Gastroesophageal sphincter (tissue), 3 donors: ENCODE data around the gene FER.

Experiments
- POLR2A ChIP-seq, 2 donors: fragments of 450-650 bp; IDR thresholded peaks; one replicate each; pipeline ENCODE4 v1.6.1; 2017; ENCODE audit warnings: antibody characterized with exemption in 2 of 2, mild to moderate bottlenecking in 2 of 2, moderate library complexity in 1 of 2
- POLR2AphosphoS5 ChIP-seq: sonication (generic); formaldehyde crosslinking; IDR thresholded peaks from one replicate; pipeline ENCODE4 v1.6.1; 2017; ENCODE audit warnings: antibody characterized with exemption
- TF ChIP-seq, protein P1 (sequence below), 4 experiments: fragments of 200-600 bp in 2 of 4; fragments of 450-650 bp in 2 of 4; sonication (generic) in 1 of 4; IDR thresholded peaks; one replicate each; pipeline ENCODE4 v1.5.1; 2017 to 2019; ENCODE audit warnings: antibody characterized with exemption in 4 of 4, mild to moderate bottlenecking in 2 of 4, moderate library complexity in 2 of 4

DNA sequence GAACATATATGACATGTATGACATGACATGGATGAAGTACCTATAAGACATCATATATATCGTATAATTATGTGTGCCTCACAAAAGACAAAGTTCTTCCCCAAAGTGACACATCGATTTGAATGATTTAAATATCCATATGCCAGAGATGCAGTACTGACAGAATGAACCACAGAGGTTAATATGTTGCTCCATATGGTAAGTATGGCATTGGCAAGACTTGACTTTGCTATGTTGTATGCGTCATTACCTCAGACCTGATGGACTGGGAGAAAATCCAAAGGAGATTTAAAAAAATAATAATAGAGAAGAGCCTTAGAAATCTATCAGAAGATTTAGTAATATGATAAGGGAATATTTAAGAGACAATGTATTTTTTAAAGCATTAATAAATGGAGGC, 398.9 kb downstream of the FER start:
- TF ChIP-seq, protein P1, sequence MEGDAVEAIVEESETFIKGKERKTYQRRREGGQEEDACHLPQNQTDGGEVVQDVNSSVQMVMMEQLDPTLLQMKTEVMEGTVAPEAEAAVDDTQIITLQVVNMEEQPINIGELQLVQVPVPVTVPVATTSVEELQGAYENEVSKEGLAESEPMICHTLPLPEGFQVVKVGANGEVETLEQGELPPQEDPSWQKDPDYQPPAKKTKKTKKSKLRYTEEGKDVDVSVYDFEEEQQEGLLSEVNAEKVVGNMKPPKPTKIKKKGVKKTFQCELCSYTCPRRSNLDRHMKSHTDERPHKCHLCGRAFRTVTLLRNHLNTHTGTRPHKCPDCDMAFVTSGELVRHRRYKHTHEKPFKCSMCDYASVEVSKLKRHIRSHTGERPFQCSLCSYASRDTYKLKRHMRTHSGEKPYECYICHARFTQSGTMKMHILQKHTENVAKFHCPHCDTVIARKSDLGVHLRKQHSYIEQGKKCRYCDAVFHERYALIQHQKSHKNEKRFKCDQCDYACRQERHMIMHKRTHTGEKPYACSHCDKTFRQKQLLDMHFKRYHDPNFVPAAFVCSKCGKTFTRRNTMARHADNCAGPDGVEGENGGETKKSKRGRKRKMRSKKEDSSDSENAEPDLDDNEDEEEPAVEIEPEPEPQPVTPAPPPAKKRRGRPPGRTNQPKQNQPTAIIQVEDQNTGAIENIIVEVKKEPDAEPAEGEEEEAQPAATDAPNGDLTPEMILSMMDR (IDR thresholded peaks at IDR 0.05) = no peak
- TF ChIP-seq POLR2A (IDR thresholded peaks at IDR 0.05) = no peak
- no peak for TF ChIP-seq POLR2AphosphoS5
